Sigmoid colon (tissue), 7 donors: ENCODE results near the gene DCLRE1B. TPM values are rescaled to one million over a fixed set of nuclear protein-coding genes. Genes with fewer than 3 reads are reported as not detected.
A peak's percentile ranks its signal among the peaks of the same experiment; 100 is the strongest.

Experiments
- DNase-seq: peaks from one replicate; pipeline ENCODE4 v3.0.0-alpha.2; 2019
- H3K27ac ChIP-seq, 4 donors: fragments of 200-600 bp; sonication (generic); one replicate each; pipeline ENCODE4 v1.5.1; 2016 to 2019; ENCODE audit warnings: mild to moderate bottlenecking in 1 of 4
- H3K27me3 ChIP-seq, 3 donors: fragments of 200-600 bp; sonication (generic); one replicate each; pipeline ENCODE4 v1.5.1; 2019; ENCODE audit warnings: mild to moderate bottlenecking in 1 of 3
- H3K36me3 ChIP-seq, 4 donors: fragments of 200-600 bp; sonication (generic); one replicate each; pipeline ENCODE4 v1.5.1; 2016 to 2019
- H3K4me1 ChIP-seq, 4 donors: fragments of 200-600 bp; sonication (generic); one replicate each; pipeline ENCODE4 v1.5.1; 2017 to 2019
- H3K4me3 ChIP-seq, 4 donors: fragments of 200-600 bp; sonication (generic); one replicate each; pipeline ENCODE4 v1.5.1; 2017 to 2019; ENCODE audit warnings: mild to moderate bottlenecking in 2 of 4, moderate library complexity in 1 of 4
- H3K9me3 ChIP-seq, 4 donors: fragments of 200-600 bp in 3 of 4; sonication (generic) in 3 of 4; one replicate each; pipeline versions ENCODE4 v1.5.1 to v1.6.1; 2013 to 2019
- CTCF ChIP-seq, 4 experiments: fragments of 450-650 bp in 3 of 4; fragments of 200-600 bp in 1 of 4; IDR thresholded peaks; one replicate each; pipeline ENCODE4 v1.5.1; 2016 to 2019; ENCODE audit warnings: antibody characterized with exemption in 4 of 4, mild to moderate bottlenecking in 3 of 4, moderate library complexity in 2 of 4
- EP300 ChIP-seq, 4 donors: sonication (generic); formaldehyde crosslinking; IDR thresholded peaks; one replicate each; pipeline ENCODE4 v1.6.1; 2017; ENCODE audit warnings: antibody characterized with exemption in 4 of 4
- POLR2A ChIP-seq, 2 donors: fragments of 450-650 bp; IDR thresholded peaks; one replicate each; pipeline ENCODE4 v1.6.1; 2016; ENCODE audit warnings: antibody characterized with exemption in 2 of 2, mild to moderate bottlenecking in 2 of 2, moderate library complexity in 2 of 2
- POLR2AphosphoS5 ChIP-seq, 4 donors: sonication (generic); formaldehyde crosslinking; IDR thresholded peaks; one replicate each; pipeline ENCODE4 v1.6.1; 2017; ENCODE audit warnings: antibody characterized with exemption in 4 of 4
- WGBS, 2 donors: extraction: QIAGEN DNeasy Blood & Tissue Kit; methylation state at CpG; one replicate each; pipeline ENCODE4 v1.1.7; 2013; 5-methylcytosine and 5-hydroxymethylcytosine counted together
- intact Hi-C: fragments of 100-400 bp; cut with DNase I; formaldehyde crosslinking; loops from one replicate; pipeline ENCODE4 v1.15.1; 2023
- polyA plus RNA-seq, 3 donors: library from polyadenylated mRNA; stranded (reverse); fragments of 200-250 nt; gene quantifications; one replicate each; pipeline ENCODE4 v1.2.3, GENCODE V29; 2013
- total RNA-seq, 4 donors: library from RNA; depleted of rRNA; stranded (reverse); fragments of >200 nt; gene quantifications; one replicate each; pipeline ENCODE4 v1.1.0, GENCODE V29; 2016
- donor health status: healthy with polysubstance abuse.
- donor health status: Bipolar disorder and iron deficiency.
- donor health status: healthy.

DCLRE1B gene
- total and polyA plus RNA-seq, 7 donors: 1.8 to 4.9 (median 4.4) TPM

DNA sequence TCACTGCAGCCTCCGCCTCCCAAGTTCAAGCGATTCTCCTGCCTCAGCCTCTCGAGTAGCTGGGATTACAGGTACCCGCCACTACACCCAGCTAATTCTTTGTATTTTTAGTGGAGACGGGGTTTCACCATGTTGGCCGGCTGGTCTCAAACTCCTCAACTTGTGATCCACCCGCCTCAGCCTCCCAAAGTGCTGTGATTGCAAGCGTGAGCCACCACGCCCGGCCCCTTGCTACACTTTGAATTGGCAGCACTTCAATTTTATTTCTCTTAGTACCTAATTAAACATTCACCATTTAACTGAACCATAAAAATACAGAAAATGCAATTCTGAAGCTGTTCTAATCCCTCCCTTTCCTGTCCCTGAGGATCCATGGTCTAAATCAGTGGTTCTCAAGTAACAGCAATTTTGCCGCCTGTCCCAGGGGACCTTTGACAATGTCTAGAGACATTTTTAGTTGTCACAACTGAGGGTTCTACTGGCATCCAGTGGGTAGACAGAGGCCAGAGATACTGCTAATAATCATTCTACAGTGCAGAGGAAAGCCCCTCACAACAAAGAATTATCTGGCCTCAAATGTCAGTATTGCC, 13.4 kb upstream of the DCLRE1B start:
- intact Hi-C loops: no loop called here
- Histone ChIP-seq H3K36me3 (peaks cover 0 to 28% (median 6%) of the 10 kb centered on the region in 4 donors), H3K27me3 (no peaks in the 10 kb centered on the region), H3K4me3 (no peak overlapping the region), H3K27ac (no peak overlapping the region), H3K4me1 (no peaks in the 10 kb centered on the region), H3K9me3 (no peaks in the 10 kb centered on the region)
- TF ChIP-seq EP300 (IDR thresholded peaks at IDR 0.05) (no peak), POLR2A (IDR thresholded peaks at IDR 0.05) (no peak), CTCF (IDR thresholded peaks at IDR 0.05) (no peak), POLR2AphosphoS5 (IDR thresholded peaks at IDR 0.05) (no peak)
- 52 to 71% methylated on average over 11 of the region's 11 CpGs for WGBS, 2 donors
- DNase-seq: no peak

GRCh38 chr1:113893267-113893666, 11.9 kb upstream of the DCLRE1B start:
- no peak overlapping the region for H3K27ac ChIP-seq
- no peaks in the 10 kb centered on the region for H3K4me1 ChIP-seq
- TF ChIP-seq EP300 (IDR thresholded peaks at IDR 0.05): no peak
- TF ChIP-seq POLR2A (IDR thresholded peaks at IDR 0.05): no peak
- no peak for TF ChIP-seq POLR2AphosphoS5 (IDR thresholded peaks at IDR 0.05)
- TF ChIP-seq CTCF (IDR thresholded peaks at IDR 0.05): no peak
- 67 to 91% methylated on average over 3 of the region's 3 CpGs for WGBS, 2 donors
- peaks cover 0 to 44% (median 13%) of the 10 kb centered on the region in 4 donors for H3K36me3 ChIP-seq
- intact Hi-C loops: no loop called here
- DNase-seq: no peak
- no peaks in the 10 kb centered on the region for H3K27me3 ChIP-seq
- H3K4me3 ChIP-seq: no peak overlapping the region
- no peaks in the 10 kb centered on the region for H3K9me3 ChIP-seq

DNA sequence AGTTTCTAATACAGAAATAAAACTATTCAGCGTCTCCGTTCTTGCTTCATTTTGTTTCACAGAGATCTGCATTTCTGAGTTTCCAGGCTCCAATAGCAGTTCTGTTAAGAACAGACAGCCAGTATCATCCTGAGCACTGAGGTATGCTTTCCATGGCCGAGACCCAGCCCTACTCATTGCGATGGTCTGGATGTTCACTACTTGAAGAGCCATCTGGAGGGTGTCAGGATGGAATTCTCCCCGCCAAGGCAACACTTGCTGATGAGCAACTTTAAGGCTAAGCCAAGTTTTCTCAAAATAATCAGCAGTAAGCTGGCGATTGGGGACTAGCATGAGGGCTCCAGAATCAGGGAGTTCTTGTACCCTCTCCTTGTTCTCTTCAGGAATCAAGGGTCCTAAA, 10.0 kb upstream of the DCLRE1B start:
- Histone ChIP-seq H3K4me1 (peaks cover 0 to 11% (median 0%) of the 10 kb centered on the region in 4 donors), H3K9me3 (no peaks in the 10 kb centered on the region), H3K27me3 (no peaks in the 10 kb centered on the region), H3K27ac (peak overlapping the region in 2 of 4 donors; percentile 1 to 29), H3K36me3 (peaks cover 0 to 60% (median 14%) of the 10 kb centered on the region in 4 donors), H3K4me3 (no peak overlapping the region)
- TF ChIP-seq CTCF (IDR thresholded peaks at IDR 0.05) (no peak), POLR2AphosphoS5 (IDR thresholded peaks at IDR 0.05) (peak in 1 of 4 donors; percentile 38)
- WGBS, 2 donors: 89 to 94% methylated on average over 6 of the region's 6 CpGs
- peak; percentile 76 for DNase-seq
- intact Hi-C loops: no loop called here

DNA sequence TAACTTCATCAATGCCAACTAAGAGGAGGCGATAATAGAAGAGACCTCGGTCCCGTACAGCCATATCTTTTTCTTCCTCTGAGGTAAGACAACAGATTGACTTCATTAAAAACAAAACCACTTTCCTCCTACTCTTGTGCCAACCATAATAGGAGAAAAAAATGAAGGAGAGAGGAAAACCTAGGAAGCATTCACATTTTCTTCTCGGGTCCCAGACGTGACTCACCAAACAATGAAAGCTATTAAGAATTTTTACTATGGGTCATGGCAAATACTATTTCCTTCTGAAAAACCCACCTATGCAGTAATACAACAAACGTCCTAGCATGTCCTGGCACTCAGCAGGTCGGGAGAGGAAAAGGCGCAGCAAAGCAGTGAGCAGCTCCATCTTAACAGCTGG, 9.2 kb upstream of the DCLRE1B start:
- Histone ChIP-seq H3K9me3 (no peaks in the 10 kb centered on the region), H3K27me3 (no peaks in the 10 kb centered on the region), H3K36me3 (peaks cover 0 to 67% (median 15%) of the 10 kb centered on the region in 4 donors), H3K27ac (no peak overlapping the region), H3K4me3 (no peak overlapping the region), H3K4me1 (peaks cover 0 to 11% (median 0%) of the 10 kb centered on the region in 4 donors)
- TF ChIP-seq POLR2AphosphoS5 (IDR thresholded peaks at IDR 0.05) (no peak), EP300 (IDR thresholded peaks at IDR 0.05) (no peak), CTCF (IDR thresholded peaks at IDR 0.05) (no peak), POLR2A (IDR thresholded peaks at IDR 0.05) (no peak)
- DNase-seq: no peak
- intact Hi-C loops: no loop called here
- 91 to 95% methylated on average over 8 of the region's 8 CpGs for WGBS, 2 donors
